ENCODE data around the gene GATAD2B. TPM values are rescaled to one million over a fixed set of nuclear protein-coding genes. Genes with fewer than 3 reads are reported as not detected.

GATAD2B gene
- total RNA-seq, 2 donors from 2014 or later = 58.7 to 102 TPM

GRCh38 chr1:153957744-153958110 lies 35.0 kb upstream of the GATAD2B start:
- H3K9me3 Mint-ChIP-seq = no peaks in the 10 kb centered on the region
- DNase-seq (ENCODE audit: low spot score in 2 of 2) (peak; percentile 28 to 68), ATAC-seq (peak; percentile 27 to 34)
- peaks cover 30 to 49% of the 10 kb centered on the region in 2 donors for H3K36me3 Mint-ChIP-seq
- H3K27ac Mint-ChIP-seq = peak overlapping the region; percentile 94 to 98

DNA sequence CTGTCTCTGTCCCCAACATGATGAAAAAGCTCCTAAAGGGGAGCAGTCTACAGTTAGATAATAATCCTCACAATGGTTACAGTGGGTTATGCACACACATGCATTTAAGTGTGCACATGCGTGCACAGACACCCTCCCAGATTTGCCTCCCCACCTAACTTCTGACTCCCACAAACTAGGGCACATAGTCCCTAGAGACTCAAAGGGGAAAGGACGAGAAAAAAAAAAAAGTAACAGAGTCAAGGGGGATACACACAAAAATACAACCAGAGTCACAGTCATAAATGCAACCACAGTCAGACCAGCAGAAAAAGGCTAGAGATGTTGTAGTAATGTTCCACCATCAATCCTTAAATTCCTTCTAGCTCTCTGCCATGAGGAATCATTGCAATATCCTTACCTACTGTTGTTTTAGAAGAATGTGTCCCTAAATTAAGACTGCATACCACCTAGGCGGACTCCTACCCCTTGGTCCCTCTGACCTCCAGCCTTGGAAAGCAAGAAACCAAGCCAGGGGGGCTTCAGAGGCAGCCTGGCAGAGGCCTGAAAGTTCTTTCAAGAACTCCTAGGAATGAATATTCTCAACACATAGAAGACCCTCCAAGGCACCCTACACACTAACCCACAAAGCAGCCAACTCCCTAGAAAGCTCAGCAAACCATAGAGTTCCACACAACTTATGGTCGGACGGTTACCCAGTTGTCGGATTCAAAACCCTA lies 34.4 kb upstream of the GATAD2B start:
- no peak for ATAC-seq
- Mint-ChIP-seq H3K27ac (peak overlapping the region; percentile 94 to 98), H3K36me3 (peaks cover 25 to 43% of the 10 kb centered on the region in 2 donors), H3K9me3 (no peaks in the 10 kb centered on the region)
- DNase-seq (ENCODE audit: low spot score in 2 of 2) = no peak

DNA sequence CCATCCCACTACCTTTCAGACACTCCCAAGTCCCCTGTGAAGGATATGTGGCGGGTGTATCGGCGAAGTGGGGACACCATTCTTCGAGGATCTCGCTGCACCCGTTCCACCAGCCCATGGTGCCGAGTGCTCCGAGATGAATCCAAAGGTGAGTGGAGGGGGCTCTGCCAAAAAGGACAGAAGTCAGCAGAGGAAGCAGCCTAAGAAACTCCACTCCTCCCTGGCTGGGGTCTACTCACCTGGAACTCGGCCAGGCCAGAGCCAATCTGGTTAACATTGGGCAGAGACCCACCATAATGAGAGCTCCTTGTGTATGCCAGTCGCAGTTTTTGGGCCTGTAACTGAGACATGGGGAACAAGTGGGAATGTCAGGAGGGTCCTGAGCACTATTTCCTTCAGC lies 32.1 kb upstream of the GATAD2B start:
- H3K36me3 Mint-ChIP-seq = peaks cover 24 to 32% of the 10 kb centered on the region in 2 donors
- H3K9me3 Mint-ChIP-seq = no peaks in the 10 kb centered on the region
- DNase-seq (ENCODE audit: low spot score in 2 of 2) (no peak), ATAC-seq (no peak)
- H3K27ac Mint-ChIP-seq = no peak overlapping the region

DNA sequence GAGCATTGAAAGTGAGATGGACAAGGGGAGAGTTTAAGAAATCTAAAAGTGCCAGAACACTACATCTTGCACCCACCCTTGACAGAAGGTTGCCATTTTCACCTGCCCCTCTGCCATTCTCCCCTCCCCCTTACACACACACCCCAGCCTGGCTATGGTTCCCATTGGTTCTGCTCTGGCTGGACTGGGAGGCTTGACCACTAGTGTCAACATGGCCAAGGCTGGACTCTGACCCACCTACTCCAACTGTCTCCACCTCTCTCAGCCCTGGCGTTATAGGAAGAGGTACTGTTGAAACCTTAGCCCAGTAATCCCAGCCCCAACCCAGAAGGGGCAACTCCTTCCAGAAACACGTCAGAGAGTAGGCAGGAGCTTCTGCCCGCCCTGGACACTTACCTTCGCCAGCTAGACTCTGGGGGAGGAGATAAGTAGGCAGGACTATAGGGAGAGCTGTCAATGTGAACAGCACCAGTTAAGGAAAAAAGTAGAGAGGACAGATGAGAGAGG lies 31.1 kb upstream of the GATAD2B start:
- ATAC-seq = no peak
- DNase-seq (ENCODE audit: low spot score in 2 of 2) = no peak
- Mint-ChIP-seq H3K9me3 (no peaks in the 10 kb centered on the region), H3K27ac (peak overlapping the region; percentile 9 to 51), H3K36me3 (peaks cover 24 to 32% of the 10 kb centered on the region in 2 donors)

- DNase-seq (ENCODE audit: low spot score in 2 of 2) (no peak), ATAC-seq (no peak)
- no peaks in the 10 kb centered on the region for H3K9me3 Mint-ChIP-seq
- H3K27ac Mint-ChIP-seq = peak overlapping the region; percentile 41 to 64
- H3K36me3 Mint-ChIP-seq = peaks cover 8 to 15% of the 10 kb centered on the region in 2 donors
These were observed 29.0 kb upstream of the GATAD2B start for GRCh38 chr1:153951801-153952200.

DNA sequence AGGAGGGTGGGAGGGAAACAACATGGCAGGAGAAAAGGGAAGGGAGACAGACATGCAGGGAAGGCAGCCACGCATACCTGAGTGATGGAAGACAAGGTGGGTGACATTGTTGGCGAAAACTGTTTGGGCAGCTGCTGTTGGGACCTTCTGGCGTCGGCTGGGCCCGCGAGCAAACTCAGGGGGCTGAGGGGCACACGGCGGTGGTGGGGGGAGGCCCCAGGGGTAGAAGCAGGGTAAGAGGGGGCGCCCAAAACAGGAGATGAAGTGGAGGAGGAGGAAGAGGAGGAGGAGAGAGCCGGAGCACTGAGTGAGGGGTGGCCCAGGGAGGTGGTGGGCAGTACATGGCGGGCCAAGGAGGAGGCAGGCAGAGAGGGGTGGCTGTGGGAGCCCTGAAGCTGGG lies 28.4 kb upstream of the GATAD2B start:
- DNase-seq (ENCODE audit: low spot score in 2 of 2) (no peak), ATAC-seq (no peak)
- Mint-ChIP-seq H3K27ac (peak overlapping the region; percentile 41 to 64), H3K9me3 (no peaks in the 10 kb centered on the region), H3K36me3 (peaks cover 6 to 12% of the 10 kb centered on the region in 2 donors)

GRCh38 chr1:153946622-153947241 lies 24.0 kb upstream of the GATAD2B start, which contains the start of gene DENND4B:
TSS of gene DENND4B (minus strand) at chr1:153946718. CDS start at chr1:153944374, 2,344 bp downstream.
- peaks cover 14 to 20% of the 10 kb centered on the region in 2 donors for H3K36me3 Mint-ChIP-seq
- peak; percentile 70 to 74 for ATAC-seq
- H3K27ac Mint-ChIP-seq = peak within 1 kb of the TSS; percentile 93 to 96
- DNase-seq (ENCODE audit: low spot score in 2 of 2) = peak; percentile 78 to 81
- H3K9me3 Mint-ChIP-seq = no peaks in the 10 kb centered on the region

DNA sequence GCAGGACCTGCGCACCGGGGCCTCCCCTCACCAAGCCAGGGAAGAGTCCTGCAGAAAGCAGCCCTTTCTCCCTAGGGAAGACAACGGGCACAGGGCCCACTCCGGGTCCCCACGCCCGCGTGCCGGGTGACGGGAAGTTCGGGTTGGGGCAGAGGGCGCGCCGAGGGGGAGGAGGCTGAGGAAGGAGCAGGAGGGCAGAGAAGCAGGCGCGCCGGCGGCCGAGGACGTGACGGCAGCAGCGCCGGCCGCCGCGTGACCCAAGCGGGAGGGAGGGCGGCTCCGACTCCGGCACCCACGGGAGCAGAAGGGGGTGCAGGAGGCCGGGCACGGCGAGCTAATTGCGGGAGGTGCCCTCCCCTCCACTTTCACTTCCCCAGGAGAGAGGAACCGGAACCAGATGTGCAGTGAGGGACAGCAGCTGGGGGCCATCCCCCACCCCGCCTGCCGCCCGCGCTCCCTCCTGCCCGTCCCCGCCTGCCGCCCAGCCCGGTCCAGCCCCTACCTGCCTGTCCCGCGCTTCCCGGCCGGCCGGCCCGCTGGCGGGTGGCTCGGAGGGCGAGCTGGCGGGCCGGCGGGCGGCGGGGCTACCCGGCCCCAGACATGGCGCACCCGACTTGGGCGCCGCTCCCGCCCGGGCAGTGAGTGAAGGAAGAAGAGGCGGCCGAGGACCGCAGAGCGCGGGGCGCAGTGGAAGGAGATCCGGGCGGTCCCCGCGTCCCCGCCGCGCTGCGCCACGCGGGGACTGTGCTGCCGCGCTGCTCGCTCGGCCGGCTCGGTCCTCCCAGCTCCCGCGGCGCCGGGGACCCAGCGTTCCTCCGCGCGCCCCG lies 23.2 kb upstream of the GATAD2B start:
- DNase-seq (ENCODE audit: low spot score in 2 of 2) = peak; percentile 69 to 87

GRCh38 chr1:153945131-153945794 lies 22.5 kb upstream of the GATAD2B start:
- Mint-ChIP-seq H3K9me3 (no peaks in the 10 kb centered on the region), H3K36me3 (peaks cover 14 to 19% of the 10 kb centered on the region in 2 donors), H3K27ac (peak overlapping the region; percentile 93 to 96)
- peak; percentile 61 to 71 for ATAC-seq
- DNase-seq (ENCODE audit: low spot score in 2 of 2) = peak; percentile 62 to 78

More for the DNA sequence above, 23.2 kb upstream of the GATAD2B start:
- Mint-ChIP-seq H3K27ac (peak overlapping the region; percentile 93 to 96), H3K9me3 (no peaks in the 10 kb centered on the region), H3K36me3 (peaks cover 14 to 20% of the 10 kb centered on the region in 2 donors)
- peak; percentile 68 to 78 for ATAC-seq

- Mint-ChIP-seq H3K27ac (peak overlapping the region; percentile 93 to 96), H3K36me3 (peaks cover 14 to 22% of the 10 kb centered on the region in 2 donors)
These were observed 22.0 kb upstream of the GATAD2B start for GRCh38 chr1:153944827-153945117.

DNA sequence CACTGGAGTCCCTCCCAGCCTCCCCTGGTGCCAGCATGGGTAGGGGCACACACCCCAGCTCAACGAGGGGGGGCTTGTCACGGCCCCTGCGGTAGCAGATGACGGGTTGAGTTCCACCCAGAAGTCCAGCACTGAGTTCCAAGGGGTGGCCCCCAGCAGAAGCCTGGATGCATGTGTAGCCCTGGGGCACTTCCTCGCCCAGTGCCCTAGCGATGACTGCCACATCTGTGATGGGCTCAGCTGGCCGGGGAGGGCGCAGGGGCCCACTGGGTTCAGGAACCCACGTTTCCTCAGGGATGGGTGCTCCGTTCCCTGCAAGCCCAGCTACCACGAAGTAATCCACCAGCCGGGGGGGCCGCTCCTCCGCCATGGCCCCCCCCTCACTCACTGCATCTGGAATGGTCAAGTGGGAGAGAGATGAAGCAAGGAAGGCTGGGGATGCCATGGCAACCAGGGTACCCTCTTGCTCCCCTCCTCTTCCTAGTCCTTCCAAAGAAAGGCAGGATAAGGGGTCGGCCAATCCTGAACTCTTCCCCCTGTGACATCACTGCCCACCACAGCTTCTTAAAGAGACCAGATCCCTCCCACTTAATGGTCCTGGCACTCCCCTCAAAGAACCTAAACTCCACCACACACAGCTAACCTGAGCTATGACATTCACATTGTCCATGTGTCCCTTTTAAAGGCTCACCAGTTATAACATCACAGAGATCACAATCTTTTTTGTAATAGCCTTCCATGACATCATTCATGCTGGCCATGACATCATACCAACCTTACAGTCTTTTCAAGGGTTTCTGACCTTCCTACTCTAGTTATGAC lies 21.4 kb upstream of the GATAD2B start:
- ATAC-seq = no peak
- Mint-ChIP-seq H3K9me3 (no peaks in the 10 kb centered on the region), H3K36me3 (peaks cover 14 to 22% of the 10 kb centered on the region in 2 donors), H3K27ac (peak overlapping the region; percentile 93 to 96)
- no peak for DNase-seq (ENCODE audit: low spot score in 2 of 2)

More at GRCh38 chr1:153944827-153945117, 22.0 kb upstream of the GATAD2B start:
- no peak for ATAC-seq
- DNase-seq (ENCODE audit: low spot score in 2 of 2) = no peak
- H3K9me3 Mint-ChIP-seq = no peaks in the 10 kb centered on the region

- Mint-ChIP-seq H3K27ac (peak overlapping the region; percentile 62 to 85), H3K9me3 (no peaks in the 10 kb centered on the region), H3K36me3 (peaks cover 14 to 22% of the 10 kb centered on the region in 2 donors)
- DNase-seq (ENCODE audit: low spot score in 2 of 2) (no peak), ATAC-seq (no peak)
These were observed 20.2 kb upstream of the GATAD2B start for GRCh38 chr1:153942766-153943549.

DNA sequence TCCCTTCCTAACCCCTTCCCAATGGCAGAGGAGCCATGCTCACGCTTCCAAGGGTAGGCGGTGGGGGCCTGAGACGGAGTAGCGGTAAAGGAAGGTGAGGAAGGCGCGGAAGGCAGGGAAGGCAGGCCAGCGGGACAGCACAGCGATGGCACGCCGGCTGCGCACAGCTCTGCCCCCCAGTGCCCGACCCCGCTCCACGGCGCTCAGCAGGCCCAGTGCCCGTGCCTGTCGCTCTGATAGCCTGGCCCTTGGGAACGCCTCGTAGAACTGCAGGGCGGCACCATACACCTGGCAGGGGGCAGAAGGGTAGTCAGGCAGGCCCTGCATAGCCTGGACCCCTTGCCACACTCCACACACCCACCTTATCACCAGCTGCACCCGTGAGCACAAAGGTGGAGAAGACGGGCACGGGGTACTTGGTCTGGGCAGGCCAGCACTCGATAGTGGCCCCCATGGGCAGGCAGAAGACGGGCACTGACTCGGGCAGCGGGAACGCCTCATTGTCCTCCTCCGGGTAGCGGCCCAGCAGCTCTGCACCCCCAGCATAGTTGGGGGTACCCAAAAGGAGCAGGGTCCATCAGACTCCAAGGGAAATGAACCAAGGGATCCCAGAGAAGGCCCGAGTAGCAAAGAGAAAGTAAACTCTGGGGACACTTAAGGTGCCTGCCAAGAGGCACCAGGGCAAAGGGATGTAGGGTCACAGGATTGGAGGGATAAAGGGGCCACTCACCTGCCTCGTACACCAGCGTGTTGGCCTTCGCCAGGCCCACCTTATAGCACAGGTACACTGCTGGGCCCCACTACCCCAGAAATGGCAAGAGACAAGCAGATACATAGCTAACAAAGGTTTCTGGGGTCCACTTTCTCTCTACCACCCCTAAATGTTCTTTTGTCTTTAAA lies 19.3 kb upstream of the GATAD2B start:
- DNase-seq (ENCODE audit: low spot score in 2 of 2) (no peak), ATAC-seq (no peak)
- no peaks in the 10 kb centered on the region for H3K9me3 Mint-ChIP-seq
- H3K36me3 Mint-ChIP-seq = peaks cover 14 to 22% of the 10 kb centered on the region in 2 donors
- peak overlapping the region in 1 of 2 donors; percentile 85 for H3K27ac Mint-ChIP-seq

GRCh38 chr1:153940756-153941155 lies 18.0 kb upstream of the GATAD2B start:
- Mint-ChIP-seq H3K27ac (peak overlapping the region in 1 of 2 donors; percentile 4), H3K9me3 (no peaks in the 10 kb centered on the region), H3K36me3 (peaks cover 14 to 22% of the 10 kb centered on the region in 2 donors)
- DNase-seq (ENCODE audit: low spot score in 2 of 2) (no peak), ATAC-seq (no peak)

Measured in activated naive CD4-positive, alpha-beta T cell treated with anti-CD3 and anti-CD28 coated beads, Interleukin-2, amount 50 U/mL, for 72 hours (primary cell).